ENCODE results near the gene EMC7.
"Not testable (repeated sequence)": the region's sequence is repeated elsewhere in the genome, so short reads cannot be mapped to it uniquely, and the experiment has no call there.

Gene EMC7

GRCh38 chr15:34101366-34102174, at the start of gene EMC7, which contains the start of gene PGBD4:
Gene EMC7, minus strand, starts transcription at chr15:34101862. Its CDS starts 23 bp downstream, at chr15:34101839.
Gene PGBD4, plus strand, starts transcription at chr15:34102083. Its CDS starts 449 bp downstream, at chr15:34102532.
- DNase-seq (ENCODE audit: low read depth in 3 of 3) = peak; percentile 96 to 99 (median 96)

- DNase-seq (ENCODE audit: low read depth in 3 of 3) = no peak
These were observed 45.9 kb upstream of the EMC7 start for GRCh38 chr15:34147371-34148140.

- no peak for DNase-seq (ENCODE audit: low read depth in 3 of 3)
These were observed 31.8 kb upstream of the EMC7 start for GRCh38 chr15:34133511-34133910.

GRCh38 chr15:34132881-34133280, 31.2 kb upstream of the EMC7 start:
- no peak for DNase-seq (ENCODE audit: low read depth in 3 of 3)

- DNase-seq (ENCODE audit: low read depth in 3 of 3) = no peak
These were observed 27.2 kb upstream of the EMC7 start for GRCh38 chr15:34128898-34129297.

GRCh38 chr15:34126522-34126921, 24.9 kb upstream of the EMC7 start:
- no peak for DNase-seq (ENCODE audit: low read depth in 3 of 3)

GRCh38 chr15:34125945-34126344, 24.3 kb upstream of the EMC7 start:
- no peak for DNase-seq (ENCODE audit: low read depth in 3 of 3)

- no peak for DNase-seq (ENCODE audit: low read depth in 3 of 3)
These were observed 23.0 kb upstream of the EMC7 start for GRCh38 chr15:34124651-34125050.

- no peak for DNase-seq (ENCODE audit: low read depth in 3 of 3)
These were observed 21.1 kb upstream of the EMC7 start for GRCh38 chr15:34122771-34123183.

- not testable (repeated sequence) for DNase-seq (ENCODE audit: low read depth in 3 of 3)
These were observed 20.1 kb upstream of the EMC7 start for GRCh38 chr15:34121786-34122185.

- not testable (repeated sequence) for DNase-seq (ENCODE audit: low read depth in 3 of 3)
These were observed 18.8 kb upstream of the EMC7 start for GRCh38 chr15:34120420-34120819.

- no peak for DNase-seq (ENCODE audit: low read depth in 3 of 3)
These were observed 17.6 kb upstream of the EMC7 start for GRCh38 chr15:34119291-34119690.

GRCh38 chr15:34116620-34117019, 15.0 kb upstream of the EMC7 start:
- no peak for DNase-seq (ENCODE audit: low read depth in 3 of 3)

GRCh38 chr15:34114739-34115138, 13.1 kb upstream of the EMC7 start:
- DNase-seq (ENCODE audit: low read depth in 3 of 3) = no peak

GRCh38 chr15:34114215-34114614, 12.6 kb upstream of the EMC7 start:
- DNase-seq (ENCODE audit: low read depth in 3 of 3) = no peak

GRCh38 chr15:34111488-34111887, 9.8 kb upstream of the EMC7 start:
- DNase-seq (ENCODE audit: low read depth in 3 of 3) = no peak

GRCh38 chr15:34109797-34110663, 8.4 kb upstream of the EMC7 start:
- no peak for DNase-seq (ENCODE audit: low read depth in 3 of 3)

GRCh38 chr15:34107315-34107714, 5.7 kb upstream of the EMC7 start:
- no peak for DNase-seq (ENCODE audit: low read depth in 3 of 3)

GRCh38 chr15:34106423-34106822, 4.8 kb upstream of the EMC7 start:
- DNase-seq (ENCODE audit: low read depth in 3 of 3) = no peak

- no peak for DNase-seq (ENCODE audit: low read depth in 3 of 3)
These were observed 688 bp upstream of the EMC7 start for GRCh38 chr15:34102175-34102925.

- no peak for DNase-seq (ENCODE audit: low read depth in 3 of 3)
These were observed 1.7 kb downstream of the EMC7 start for GRCh38 chr15:34099914-34100313.
